ENCODE measurements around the gene CARD14. TPM values are rescaled to one million over a fixed set of nuclear protein-coding genes. Genes with fewer than 3 reads are reported as not detected.

CARD14 gene
- total and polyA plus RNA-seq, 2 donors (not counting 1 experiment from before 2014, with no cell fraction given), result not detected

- no peak overlapping the region for H2AFZ ChIP-seq (ENCODE audit: insufficient read depth, low read depth, low read length, poor library complexity, severe bottlenecking)
- no peaks in the 10 kb centered on the region for H3K79me2 ChIP-seq (ENCODE audit: control insufficient read depth, insufficient read depth, low read length)
- no peak overlapping the region for H3K4me3 Mint-ChIP-seq
- WGBS (ENCODE audit: insufficient coverage), result 73% methylated on average over 18 of the region's 29 CpGs
- H3K4me3 ChIP-seq (ENCODE audit: control extremely low read depth in 1 of 5, extremely low read depth in 1 of 5, insufficient read depth in 1 of 5, low read depth in 2 of 5, low read length in 4 of 5), result no peak overlapping the region
- intact Hi-C loops (cut with micrococcal nuclease), result no loop called here
- no peaks in the 10 kb centered on the region for H3K36me3 ChIP-seq (replicated peaks in 1 of 2; ENCODE audit: control extremely low read depth in 1 of 2, control insufficient read depth in 1 of 2, extremely low read depth in 1 of 2, insufficient read depth in 2 of 2, low read length in 1 of 2)
- H4K20me1 ChIP-seq (ENCODE audit: control insufficient read depth, insufficient read depth, low read length, poor library complexity, severe bottlenecking), result no peaks in the 10 kb centered on the region
- DNase-seq (no peak), ATAC-seq (ENCODE audit: low read depth) (no peak)
- ChIA-PET CTCF (no interaction called here), POLR2A (no interaction called here)
- no peaks in the 10 kb centered on the region for H3K4me1 Mint-ChIP-seq
- no peaks in the 10 kb centered on the region for H3K9me3 Mint-ChIP-seq (ENCODE audit: insufficient read depth)
- no peak overlapping the region for H3K27ac ChIP-seq (ENCODE audit: low read length in 2 of 2)
- no peaks in the 10 kb centered on the region for H3K4me1 ChIP-seq (ENCODE audit: control insufficient read depth in 2 of 2, insufficient read depth in 2 of 2, low read length in 2 of 2)
- no peak overlapping the region for H3K9ac ChIP-seq (ENCODE audit: low read length)
- H3K4me2 ChIP-seq (replicated peaks; ENCODE audit: low read depth, low read length, poor library complexity, severe bottlenecking), result no peak overlapping the region
- no peak for TF ChIP-seq CTCF (IDR thresholded peaks at IDR 0.05)
- no peak for TF ChIP-seq EZH2 (IDR thresholded peaks at IDR 0.05; ENCODE audit: borderline replicate concordance, insufficient read depth, low read depth, low read length, poor library complexity, severe bottlenecking)
- peaks cover 0 to 16% (median 0%) of the 10 kb centered on the region in 4 experiments for H3K27me3 ChIP-seq (replicated peaks in 1 of 4; ENCODE audit: control extremely low read depth in 1 of 4, control insufficient read depth in 3 of 4, insufficient read depth in 4 of 4, low read length in 3 of 4)
- H3K9me3 ChIP-seq (ENCODE audit: control extremely low read depth in 1 of 3, control insufficient read depth in 2 of 3, insufficient read depth in 1 of 3, low read length in 2 of 3), result peaks cover 0 to 9% (median 0%) of the 10 kb centered on the region in 3 donors
- no peak overlapping the region for H3K27ac Mint-ChIP-seq
- peaks cover 16% of the 10 kb centered on the region for H3K27me3 Mint-ChIP-seq
Measured at GRCh38 chr17:80191865-80192661, 22.2 kb downstream of the CARD14 start.

GRCh38 chr17:80195141-80195540 lies 25.3 kb downstream of the CARD14 start:
- Histone ChIP-seq H3K4me1 (ENCODE audit: control insufficient read depth in 2 of 2, insufficient read depth in 2 of 2, low read length in 2 of 2) (no peaks in the 10 kb centered on the region), H4K20me1 (ENCODE audit: control insufficient read depth, insufficient read depth, low read length, poor library complexity, severe bottlenecking) (no peaks in the 10 kb centered on the region), H3K9me3 (ENCODE audit: control extremely low read depth in 1 of 3, control insufficient read depth in 2 of 3, insufficient read depth in 1 of 3, low read length in 2 of 3) (peaks cover 0 to 9% (median 0%) of the 10 kb centered on the region in 3 donors), H3K36me3 (replicated peaks in 1 of 2; ENCODE audit: control extremely low read depth in 1 of 2, control insufficient read depth in 1 of 2, extremely low read depth in 1 of 2, insufficient read depth in 2 of 2, low read length in 1 of 2) (no peaks in the 10 kb centered on the region), H3K4me3 (ENCODE audit: control extremely low read depth in 1 of 5, extremely low read depth in 1 of 5, insufficient read depth in 1 of 5, low read depth in 2 of 5, low read length in 4 of 5) (no peak overlapping the region), H3K9ac (ENCODE audit: low read length) (no peak overlapping the region), H2AFZ (ENCODE audit: insufficient read depth, low read depth, low read length, poor library complexity, severe bottlenecking) (no peak overlapping the region), H3K4me2 (replicated peaks; ENCODE audit: low read depth, low read length, poor library complexity, severe bottlenecking) (no peak overlapping the region), H3K27ac (ENCODE audit: low read length in 2 of 2) (no peak overlapping the region), H3K79me2 (ENCODE audit: control insufficient read depth, insufficient read depth, low read length) (no peaks in the 10 kb centered on the region), H3K27me3 (replicated peaks in 1 of 4; ENCODE audit: control extremely low read depth in 1 of 4, control insufficient read depth in 3 of 4, insufficient read depth in 4 of 4, low read length in 3 of 4) (peaks cover 0 to 11% (median 0%) of the 10 kb centered on the region in 4 experiments)
- 93% methylated on average over 14 of the region's 14 CpGs for WGBS (ENCODE audit: insufficient coverage)
- TF ChIP-seq EZH2 (IDR thresholded peaks at IDR 0.05; ENCODE audit: borderline replicate concordance, insufficient read depth, low read depth, low read length, poor library complexity, severe bottlenecking) (no peak), CTCF (IDR thresholded peaks at IDR 0.05) (no peak)
- ChIA-PET POLR2A (no interaction called here), CTCF (interaction anchor here (0.8 to 4.7 kb wide), 16 partner anchors 12 to 918 kb away, joined by 3 to 55 read pairs (median 4); no protein-coding TSS in a partner anchor)
- no peak for ATAC-seq (ENCODE audit: low read depth)
- H3K4me1 Mint-ChIP-seq, result no peaks in the 10 kb centered on the region
- intact Hi-C loops (cut with micrococcal nuclease), result no loop called here
- peaks cover 16% of the 10 kb centered on the region for H3K27me3 Mint-ChIP-seq
- H3K4me3 Mint-ChIP-seq, result no peak overlapping the region
- no peak for DNase-seq
- no peak overlapping the region for H3K27ac Mint-ChIP-seq
- no peaks in the 10 kb centered on the region for H3K9me3 Mint-ChIP-seq (ENCODE audit: insufficient read depth)

All from B cell (primary cell).